ENCODE results near the gene GAS2L1. TPM values are rescaled to one million over a fixed set of nuclear protein-coding genes. Genes with fewer than 3 reads are reported as not detected.

Gene GAS2L1
- total and polyA plus RNA-seq, 5 experiments from 2014 or later = 0.54 TPM; not detected in 4

DNA sequence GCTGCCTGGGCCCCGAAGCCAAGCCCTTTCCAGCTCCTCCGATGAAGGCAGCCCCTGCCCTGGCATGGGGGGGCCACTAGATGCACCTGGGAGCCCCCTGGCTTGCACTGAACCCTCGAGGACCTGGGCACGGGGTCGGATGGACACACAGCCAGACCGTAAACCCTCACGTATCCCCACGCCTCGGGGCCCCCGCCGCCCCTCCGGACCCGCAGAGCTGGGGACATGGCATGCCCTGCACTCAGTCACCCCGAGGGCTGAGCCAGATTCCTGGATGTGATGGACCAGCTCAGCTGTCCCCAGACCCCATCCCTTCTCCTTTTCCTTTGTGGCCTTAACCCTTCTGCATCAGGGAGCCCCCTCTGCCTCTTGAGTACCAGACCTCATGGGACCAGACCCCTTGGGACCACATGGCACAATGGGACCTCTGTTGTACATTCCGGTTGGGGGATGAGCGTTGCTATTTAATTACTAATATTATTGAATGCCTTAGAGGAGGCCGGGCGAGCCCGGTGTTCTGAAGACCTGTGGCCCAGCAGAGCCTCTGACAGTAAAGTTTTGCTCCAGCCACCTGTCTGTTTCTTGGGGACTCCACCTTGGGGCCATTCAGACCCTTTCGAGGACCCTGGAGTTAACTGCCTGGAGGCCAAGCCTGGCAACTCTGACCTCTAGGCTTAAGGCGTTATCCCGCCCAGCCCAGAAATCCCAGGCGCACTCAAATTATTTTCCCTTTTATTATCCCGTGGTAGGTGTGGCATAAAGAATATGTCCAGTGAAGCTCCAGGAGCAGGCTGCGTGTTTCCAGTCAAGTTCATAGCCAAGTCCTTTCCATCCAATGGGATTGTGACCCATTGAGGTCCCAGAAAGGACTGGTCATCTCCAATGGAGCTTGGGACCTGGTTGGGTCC lies 6.0 kb downstream of the GAS2L1 start:
- Mint-ChIP-seq H3K36me3 (no peaks in the 10 kb centered on the region), H3K27me3 (peaks cover 15 to 54% (median 32%) of the 10 kb centered on the region in 5 donors), H3K4me1 (peaks cover 14 to 36% (median 22%) of the 10 kb centered on the region in 4 donors), H3K9me3 (no peaks in the 10 kb centered on the region), H3K27ac (no peak overlapping the region), H3K4me3 (peak overlapping the region in 1 of 10 donors; percentile 65)
- ATAC-seq = no peak
- POLR2A ChIA-PET = no interaction called here
- no peak for DNase-seq

DNA sequence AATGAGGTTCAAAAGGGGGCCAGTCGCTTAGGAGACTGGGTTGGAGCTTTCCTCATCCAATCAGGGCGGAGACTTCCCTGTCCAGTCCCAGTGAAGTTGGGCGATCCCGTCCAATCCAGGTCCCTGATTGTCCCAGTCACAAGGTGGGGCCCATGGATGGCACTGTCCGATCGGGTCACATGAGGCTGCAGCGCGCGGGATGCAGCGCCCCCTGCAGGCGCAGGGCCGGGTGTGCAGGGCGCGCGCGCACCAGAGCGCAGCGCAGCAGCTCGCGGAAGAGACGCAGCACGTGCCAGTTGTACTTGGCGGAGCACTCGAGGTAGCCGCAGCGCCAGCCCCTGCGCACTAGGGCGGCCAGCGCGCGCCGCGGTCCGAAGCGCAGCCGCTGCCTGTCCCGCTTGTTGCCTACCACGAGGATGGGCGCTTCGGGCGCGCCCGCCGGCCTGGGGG lies 6.7 kb downstream of the GAS2L1 start:
- Mint-ChIP-seq H3K27ac (peak overlapping the region in 1 of 10 donors; percentile 59), H3K4me1 (peaks cover 12 to 35% (median 20%) of the 10 kb centered on the region in 4 donors), H3K27me3 (peaks cover 15 to 51% (median 30%) of the 10 kb centered on the region in 5 donors), H3K36me3 (no peaks in the 10 kb centered on the region), H3K9me3 (no peaks in the 10 kb centered on the region), H3K4me3 (peak overlapping the region in 2 of 10 donors; percentile 43 to 65)
- POLR2A ChIA-PET = no interaction called here
- DNase-seq = no peak
- peak in 1 of 2 donors; percentile 28 for ATAC-seq

DNA sequence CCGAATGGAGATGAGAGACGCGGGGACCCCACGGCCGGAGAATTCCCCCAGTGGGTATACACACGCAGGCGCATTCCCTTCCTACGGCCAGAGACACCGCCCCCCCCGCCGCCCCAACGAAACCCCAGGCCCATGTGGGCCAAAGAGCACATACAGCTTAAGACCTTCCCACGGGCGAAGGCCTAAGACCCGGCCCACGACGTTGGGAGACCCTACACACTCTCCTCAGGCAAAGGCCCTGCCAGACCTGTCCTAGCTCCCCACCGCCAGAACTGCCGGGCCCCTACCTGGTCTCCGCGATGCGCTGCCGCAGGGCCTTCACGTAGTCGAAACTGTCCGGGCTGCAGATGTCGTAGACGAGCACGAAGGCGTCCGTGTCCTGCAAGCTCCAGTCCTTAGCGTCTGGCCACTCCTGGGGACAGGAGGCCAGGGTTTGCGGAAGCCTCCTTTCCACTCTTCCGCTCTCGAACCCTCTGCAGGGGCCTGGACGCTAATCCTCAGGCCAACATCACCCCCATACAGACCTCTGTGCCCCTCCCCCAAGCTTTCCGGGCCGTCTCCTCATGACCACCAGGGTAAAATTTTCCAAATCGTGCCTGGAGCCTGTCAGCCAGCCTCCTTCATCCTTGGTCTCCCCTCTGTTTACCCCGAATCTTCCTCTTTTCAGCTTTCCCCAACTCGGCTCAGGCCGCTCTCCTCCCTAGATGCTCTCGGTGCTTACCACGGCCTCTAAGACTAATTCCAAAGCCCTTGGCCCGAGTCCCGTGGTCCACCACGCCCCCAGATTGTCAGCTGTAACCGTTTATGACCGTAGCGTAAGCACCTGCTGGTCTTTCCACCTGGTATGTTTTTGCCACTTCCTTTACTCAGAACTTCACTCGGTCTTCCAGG lies 7.4 kb downstream of the GAS2L1 start:
- DNase-seq (no peak), ATAC-seq (no peak)
- Mint-ChIP-seq H3K27ac (peak overlapping the region in 3 of 10 donors; percentile 7 to 46 (median 27)), H3K9me3 (no peaks in the 10 kb centered on the region), H3K36me3 (no peaks in the 10 kb centered on the region), H3K27me3 (peaks cover 15 to 51% (median 30%) of the 10 kb centered on the region in 5 donors), H3K4me3 (peak overlapping the region in 9 of 10 donors; percentile 23 to 83 (median 67)), H3K4me1 (peaks cover 12 to 33% (median 20%) of the 10 kb centered on the region in 4 donors)
- POLR2A ChIA-PET = no interaction called here

DNA sequence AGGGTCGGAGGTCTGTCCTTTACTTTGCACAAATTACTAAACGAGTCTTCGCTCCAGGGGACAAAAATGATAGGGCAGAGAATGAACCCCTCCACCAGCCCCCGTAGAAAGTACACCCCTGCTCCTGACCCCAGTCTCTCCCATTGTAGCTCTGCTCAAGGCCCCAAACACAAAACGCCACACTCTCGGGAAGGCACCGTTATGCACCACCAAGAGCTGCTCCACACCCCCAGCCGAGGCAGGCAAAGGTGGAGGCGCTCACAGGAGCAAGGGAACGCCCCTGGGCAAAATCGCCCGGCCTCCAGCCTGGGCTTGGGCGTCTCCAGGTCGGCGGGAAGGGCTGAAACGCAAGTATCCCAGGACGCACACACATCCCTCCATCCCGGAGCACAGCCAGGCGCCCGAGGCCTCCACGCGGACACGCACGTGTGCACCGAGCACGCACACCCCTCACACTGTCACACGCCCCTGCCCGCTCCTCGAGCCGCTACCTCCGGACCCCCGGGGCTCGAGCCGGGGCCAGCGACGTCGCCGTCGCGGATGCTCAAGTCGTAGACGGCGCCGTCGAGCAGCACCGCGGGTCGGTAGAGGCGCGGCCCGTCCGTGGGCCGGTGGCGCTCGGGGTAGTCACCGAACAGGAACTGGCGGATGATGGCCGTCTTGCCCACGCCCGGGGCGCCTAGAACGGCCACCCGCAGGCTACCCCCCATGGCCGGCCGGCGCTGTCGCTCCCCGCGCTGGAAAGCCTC lies 8.3 kb downstream of the GAS2L1 start:
- H3K27ac Mint-ChIP-seq = peak overlapping the region in 1 of 10 donors; percentile 46
- ATAC-seq (peak in 1 of 2 donors; percentile 17), DNase-seq (no peak)
- no peaks in the 10 kb centered on the region for H3K9me3 Mint-ChIP-seq
- peaks cover 12 to 31% (median 20%) of the 10 kb centered on the region in 4 donors for H3K4me1 Mint-ChIP-seq
- H3K27me3 Mint-ChIP-seq = peaks cover 15 to 49% (median 30%) of the 10 kb centered on the region in 5 donors
- peak overlapping the region; percentile 16 to 83 (median 66) for H3K4me3 Mint-ChIP-seq
- POLR2A ChIA-PET = no interaction called here
- no peaks in the 10 kb centered on the region for H3K36me3 Mint-ChIP-seq

DNA sequence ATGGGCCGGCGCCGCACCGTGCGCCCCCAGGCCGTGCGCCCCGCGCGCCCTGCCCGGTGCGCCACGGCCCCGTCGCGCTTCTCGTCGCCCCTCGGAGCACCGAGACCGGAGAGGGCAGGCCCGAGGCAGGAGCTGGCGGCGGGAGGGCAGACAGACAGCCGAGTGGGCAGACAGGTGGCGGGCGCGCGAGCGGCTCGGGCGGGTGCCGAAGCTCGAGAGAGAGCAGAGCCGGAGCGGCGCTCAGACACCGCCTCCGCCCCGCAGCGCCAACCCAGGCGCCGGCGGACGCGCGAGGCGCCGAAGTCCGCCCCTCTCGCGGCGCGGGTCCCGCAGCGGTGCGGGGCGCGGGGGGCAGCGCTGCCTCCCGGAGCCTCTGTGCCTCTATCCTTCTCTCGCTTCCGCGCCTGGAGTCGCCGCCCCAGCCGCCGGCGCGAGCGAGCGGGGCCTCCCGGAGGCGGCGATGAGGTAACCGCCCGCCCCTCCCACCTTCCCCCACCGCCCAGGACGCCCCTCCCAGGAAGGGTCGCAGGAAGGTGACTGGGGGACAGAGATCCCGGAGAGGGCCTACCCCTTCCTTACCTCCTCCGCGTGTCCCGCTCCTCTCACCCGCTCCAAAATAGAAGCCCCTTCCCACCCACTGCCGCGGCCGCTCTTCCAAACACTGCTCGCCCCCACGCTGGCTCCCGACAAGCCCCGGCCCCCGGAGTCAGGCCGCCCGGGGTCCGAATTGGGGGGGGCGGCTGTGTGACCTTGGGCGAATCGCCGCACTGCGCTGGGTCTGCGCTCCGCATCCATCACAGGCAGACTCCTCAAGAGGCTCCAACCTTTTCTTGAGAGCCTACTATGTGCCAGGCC lies 9.1 kb downstream of the GAS2L1 start, which contains the start of gene RASL10A:
Gene RASL10A (minus strand): TSS at position 412 of the 855 bp plus-strand sequence. CDS start 451 bp downstream, outside the sequence.
- peak within 1 kb of the TSS; percentile 16 to 83 (median 66) for H3K4me3 Mint-ChIP-seq
- no peaks in the 10 kb centered on the region for H3K36me3 Mint-ChIP-seq
- H3K9me3 Mint-ChIP-seq = no peaks in the 10 kb centered on the region
- DNase-seq (peak in 1 of 10 donors; percentile 42), ATAC-seq (peak; percentile 32 to 37)
- H3K4me1 Mint-ChIP-seq = peaks cover 12 to 31% (median 20%) of the 10 kb centered on the region in 4 donors
- POLR2A ChIA-PET = no interaction called here
- H3K27ac Mint-ChIP-seq = peak within 1 kb of the TSS in 1 of 10 donors; percentile 46
- H3K27me3 Mint-ChIP-seq = peaks cover 15 to 47% (median 30%) of the 10 kb centered on the region in 5 donors

DNA sequence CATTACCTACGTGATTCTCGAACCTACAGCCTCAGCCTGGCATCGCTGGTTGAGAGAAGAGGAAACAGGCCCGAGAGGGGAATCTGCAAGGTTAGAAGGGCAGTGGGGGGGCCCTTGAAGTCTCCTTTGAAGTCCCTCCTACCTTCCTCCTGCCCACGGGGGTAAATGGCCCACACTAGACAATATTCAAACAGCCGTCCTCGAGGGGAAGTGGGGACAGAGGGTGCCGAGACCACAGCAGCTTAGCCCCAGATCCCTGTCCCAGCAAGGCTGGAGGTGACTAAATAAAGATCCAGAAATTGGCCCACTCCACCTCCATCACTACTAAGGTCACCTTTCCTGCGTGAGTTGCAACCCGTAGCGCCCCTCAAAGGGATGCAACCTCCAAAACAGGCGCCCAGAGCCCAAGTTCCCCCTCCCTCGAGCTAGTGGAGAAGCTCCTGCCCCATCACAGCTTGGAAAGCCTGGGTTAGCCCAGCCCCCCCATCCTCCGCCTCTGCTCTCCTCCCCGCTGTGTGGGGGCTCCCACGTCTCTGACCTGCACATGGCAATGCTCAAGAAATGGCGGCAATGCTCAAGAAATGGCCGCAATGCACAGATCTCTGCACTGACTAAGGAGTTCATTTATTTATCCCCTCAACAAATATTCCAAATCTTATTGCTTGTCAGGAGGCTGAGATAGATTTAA lies 9.8 kb downstream of the GAS2L1 start:
- no peak overlapping the region for H3K27ac Mint-ChIP-seq
- DNase-seq = peak in 1 of 10 donors; percentile 58
- POLR2A ChIA-PET = no interaction called here
- no peak for ATAC-seq
- no peaks in the 10 kb centered on the region for H3K36me3 Mint-ChIP-seq
- H3K4me3 Mint-ChIP-seq = peak overlapping the region in 8 of 10 donors; percentile 6 to 58 (median 41)
- peaks cover 15 to 40% (median 30%) of the 10 kb centered on the region in 5 donors for H3K27me3 Mint-ChIP-seq
- H3K9me3 Mint-ChIP-seq = no peaks in the 10 kb centered on the region
- H3K4me1 Mint-ChIP-seq = peaks cover 12 to 31% (median 19%) of the 10 kb centered on the region in 4 donors

DNA sequence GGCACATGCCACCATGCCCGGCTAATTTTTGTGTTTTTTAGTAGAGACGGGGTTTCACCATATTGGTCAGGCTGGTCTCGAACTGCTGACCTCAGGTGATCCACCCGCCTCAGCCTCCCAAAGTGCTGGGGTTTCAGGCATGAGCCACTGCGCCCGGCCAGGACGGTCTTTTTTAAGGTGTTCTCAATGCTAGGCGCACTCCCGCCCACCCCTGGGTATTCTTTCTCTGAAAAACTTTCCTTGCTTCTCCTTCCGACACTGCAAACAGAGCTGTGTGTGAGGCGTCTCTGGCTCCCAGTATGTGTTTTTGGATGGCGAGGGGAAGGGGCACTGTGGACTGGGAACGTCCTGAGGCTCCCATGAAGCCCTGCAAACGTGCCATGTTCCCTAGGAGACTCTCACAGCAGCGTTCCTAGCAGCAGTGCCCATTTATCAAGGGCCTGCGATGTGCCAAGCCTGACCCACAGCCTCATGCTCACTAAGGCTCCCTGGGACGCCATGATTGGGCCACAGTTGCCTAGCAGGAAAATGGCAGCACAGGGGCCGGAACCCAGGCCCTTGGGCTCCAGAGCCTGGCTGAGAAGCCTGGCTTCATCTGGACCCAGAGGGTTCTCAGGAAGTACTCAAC lies 11.5 kb downstream of the GAS2L1 start:
- H3K4me1 Mint-ChIP-seq = peaks cover 11 to 26% (median 19%) of the 10 kb centered on the region in 4 donors
- H3K36me3 Mint-ChIP-seq = no peaks in the 10 kb centered on the region
- ATAC-seq = no peak

DNA sequence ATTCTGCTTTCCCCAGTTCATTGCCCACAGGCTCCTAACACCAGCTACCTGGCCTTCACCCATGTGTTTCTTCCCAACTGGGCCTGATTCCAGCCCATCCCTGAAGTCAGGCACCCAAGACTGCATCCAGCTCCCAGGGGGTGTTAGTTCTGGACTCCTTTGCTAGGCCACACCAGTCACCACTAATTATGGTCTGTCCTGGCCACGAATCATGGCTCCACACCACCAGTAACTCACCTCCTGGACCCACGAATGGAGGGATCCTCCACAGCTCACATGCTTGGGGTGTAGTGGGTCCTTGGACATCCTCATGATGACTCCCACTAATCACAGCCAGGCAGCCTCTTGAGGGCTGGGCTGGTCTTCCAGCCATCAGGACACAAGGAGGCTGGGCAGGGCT lies 12.6 kb downstream of the GAS2L1 start:
- POLR2A ChIA-PET = no interaction called here
- H3K27me3 Mint-ChIP-seq = peaks cover 7 to 18% (median 9%) of the 10 kb centered on the region in 5 donors

More for the DNA sequence above, 11.5 kb downstream of the GAS2L1 start:
- H3K4me3 Mint-ChIP-seq = no peak overlapping the region
- DNase-seq = peak in 1 of 10 donors; percentile 52
- no peaks in the 10 kb centered on the region for H3K9me3 Mint-ChIP-seq
- no peak overlapping the region for H3K27ac Mint-ChIP-seq
- H3K27me3 Mint-ChIP-seq = peaks cover 13 to 28% (median 21%) of the 10 kb centered on the region in 5 donors
- POLR2A ChIA-PET = no interaction called here

DNA sequence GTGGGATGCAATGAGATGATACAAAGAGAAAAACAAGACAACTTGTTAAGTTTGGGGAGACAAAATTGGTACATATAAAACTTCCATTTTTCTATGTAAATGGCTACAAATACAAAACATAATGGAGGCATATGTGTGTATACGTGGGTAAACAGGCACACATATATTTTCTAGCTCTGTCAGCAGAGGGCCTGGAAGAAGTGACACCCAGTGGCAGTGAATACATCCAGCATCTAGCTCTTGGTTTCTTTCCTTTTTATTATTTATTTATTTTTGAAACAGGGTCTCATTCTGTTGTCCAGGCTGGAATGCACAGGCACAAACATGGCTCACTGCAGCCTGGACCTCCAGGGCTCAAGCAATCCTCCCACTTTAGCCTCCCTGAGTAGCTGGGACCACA lies 14.1 kb downstream of the GAS2L1 start:
- no peak for ATAC-seq
- no peaks in the 10 kb centered on the region for H3K36me3 Mint-ChIP-seq
- no peak overlapping the region for H3K27ac Mint-ChIP-seq
- POLR2A ChIA-PET = no interaction called here
- no peaks in the 10 kb centered on the region for H3K9me3 Mint-ChIP-seq
- H3K4me3 Mint-ChIP-seq = no peak overlapping the region
- peaks cover 0 to 8% (median 4%) of the 10 kb centered on the region in 4 donors for H3K4me1 Mint-ChIP-seq
- no peak for DNase-seq
- peaks cover 0 to 10% (median 3%) of the 10 kb centered on the region in 5 donors for H3K27me3 Mint-ChIP-seq

More for the DNA sequence above, 12.6 kb downstream of the GAS2L1 start:
- H3K4me3 Mint-ChIP-seq = no peak overlapping the region
- H3K36me3 Mint-ChIP-seq = no peaks in the 10 kb centered on the region
- no peak for DNase-seq
- H3K27ac Mint-ChIP-seq = no peak overlapping the region
- no peak for ATAC-seq
- no peaks in the 10 kb centered on the region for H3K9me3 Mint-ChIP-seq
- H3K4me1 Mint-ChIP-seq = peaks cover 6 to 15% (median 11%) of the 10 kb centered on the region in 4 donors

DNA sequence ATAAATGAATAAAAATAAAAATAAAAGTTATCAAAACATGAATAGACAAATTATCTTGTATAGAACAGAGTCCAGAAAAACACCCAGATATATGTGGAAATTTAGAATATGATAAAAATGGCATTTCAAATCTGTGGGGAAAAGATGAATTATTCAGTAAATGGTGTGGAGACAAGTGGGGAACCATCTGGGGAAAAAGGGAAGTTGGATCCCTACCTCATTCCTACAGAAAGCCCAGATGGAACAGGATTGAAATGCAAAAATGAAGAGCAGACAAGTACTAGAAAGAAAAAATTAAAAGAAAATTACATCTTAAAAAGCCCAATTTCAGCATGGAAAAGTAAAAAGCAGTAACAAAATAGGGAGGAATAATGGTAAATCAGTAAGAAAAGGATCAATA lies 17.2 kb downstream of the GAS2L1 start:
- Mint-ChIP-seq H3K36me3 (peaks cover 0 to 10% (median 0%) of the 10 kb centered on the region in 3 donors), H3K9me3 (no peaks in the 10 kb centered on the region), H3K4me3 (no peak overlapping the region), H3K27me3 (no peaks in the 10 kb centered on the region), H3K27ac (peak overlapping the region in 1 of 10 donors; percentile 25), H3K4me1 (no peaks in the 10 kb centered on the region)
- POLR2A ChIA-PET = no interaction called here
- ATAC-seq = no peak
- no peak for DNase-seq

All from naive thymus-derived CD8-positive, alpha-beta T cell (primary cell).